Stimulated activated CD8-positive, alpha-beta memory T cell treated with anti-CD3 and anti-CD28 coated beads, Interleukin-7, amount 100 ng/mL, for 48 hours (primary cell): ENCODE data around the gene PBX4.

Experiments
- DNase-seq, 2 donors: peaks; one replicate each; pipeline ENCODE4 v3.0.0-alpha.2; 2020; ENCODE audit warnings: low read depth in 1 of 2; ENCODE audit errors: extremely low read depth in 1 of 2

The PBX4 gene

DNA sequence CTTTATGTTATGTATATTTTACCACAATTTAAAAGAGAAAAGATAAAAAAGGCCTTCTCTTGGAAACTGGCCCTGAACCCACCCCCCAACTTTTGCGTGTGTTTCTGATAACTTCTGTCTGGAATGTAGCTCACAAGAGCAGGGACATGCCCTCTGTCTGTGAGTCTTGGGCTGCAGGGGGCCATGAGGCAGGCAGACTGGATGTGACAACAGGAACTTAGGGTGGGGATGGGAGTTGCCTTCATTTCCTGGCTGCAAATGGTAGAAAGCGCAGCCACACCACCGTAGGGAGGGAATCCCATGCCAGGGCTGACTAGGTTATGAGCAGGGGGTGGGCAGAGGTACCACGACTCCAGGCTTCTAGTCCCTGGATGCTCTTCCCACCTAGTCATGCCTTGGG, 58.6 kb downstream of the PBX4 start:
- DNase-seq: no peak

DNA sequence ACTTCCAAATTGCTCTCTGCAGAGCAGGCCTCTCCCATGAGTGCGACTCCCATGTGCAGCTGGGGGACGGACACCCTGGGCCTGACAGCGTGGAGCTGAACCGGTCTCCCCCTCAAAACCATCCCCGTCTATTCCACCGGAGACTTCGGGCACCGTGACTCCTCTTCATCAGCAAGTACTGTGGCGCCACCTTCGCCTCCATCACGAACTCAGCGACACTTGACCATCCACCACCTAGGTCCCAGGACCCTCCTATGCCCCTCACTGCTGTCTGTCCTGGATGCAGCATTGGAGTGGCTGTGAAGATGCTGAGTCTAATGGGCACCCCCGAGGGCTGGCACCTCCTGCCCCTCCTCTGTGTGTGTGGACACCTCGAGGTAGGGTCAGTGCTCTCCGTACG, 59.9 kb downstream of the PBX4 start:
- DNase-seq: no peak

- DNase-seq: no peak
Observed at GRCh38 chr19:19558055-19558454, 60.4 kb downstream of the PBX4 start.

- DNase-seq: peak; percentile 37 to 39
Observed at GRCh38 chr19:19554074-19555023, 64.1 kb downstream of the PBX4 start.

- DNase-seq: no peak
Observed at GRCh38 chr19:19553670-19554069, 64.8 kb downstream of the PBX4 start.

- DNase-seq: no peak
Observed at GRCh38 chr19:19552798-19553197, 65.7 kb downstream of the PBX4 start.

- no peak for DNase-seq
Observed at GRCh38 chr19:19551853-19552192, 66.7 kb downstream of the PBX4 start.

DNA sequence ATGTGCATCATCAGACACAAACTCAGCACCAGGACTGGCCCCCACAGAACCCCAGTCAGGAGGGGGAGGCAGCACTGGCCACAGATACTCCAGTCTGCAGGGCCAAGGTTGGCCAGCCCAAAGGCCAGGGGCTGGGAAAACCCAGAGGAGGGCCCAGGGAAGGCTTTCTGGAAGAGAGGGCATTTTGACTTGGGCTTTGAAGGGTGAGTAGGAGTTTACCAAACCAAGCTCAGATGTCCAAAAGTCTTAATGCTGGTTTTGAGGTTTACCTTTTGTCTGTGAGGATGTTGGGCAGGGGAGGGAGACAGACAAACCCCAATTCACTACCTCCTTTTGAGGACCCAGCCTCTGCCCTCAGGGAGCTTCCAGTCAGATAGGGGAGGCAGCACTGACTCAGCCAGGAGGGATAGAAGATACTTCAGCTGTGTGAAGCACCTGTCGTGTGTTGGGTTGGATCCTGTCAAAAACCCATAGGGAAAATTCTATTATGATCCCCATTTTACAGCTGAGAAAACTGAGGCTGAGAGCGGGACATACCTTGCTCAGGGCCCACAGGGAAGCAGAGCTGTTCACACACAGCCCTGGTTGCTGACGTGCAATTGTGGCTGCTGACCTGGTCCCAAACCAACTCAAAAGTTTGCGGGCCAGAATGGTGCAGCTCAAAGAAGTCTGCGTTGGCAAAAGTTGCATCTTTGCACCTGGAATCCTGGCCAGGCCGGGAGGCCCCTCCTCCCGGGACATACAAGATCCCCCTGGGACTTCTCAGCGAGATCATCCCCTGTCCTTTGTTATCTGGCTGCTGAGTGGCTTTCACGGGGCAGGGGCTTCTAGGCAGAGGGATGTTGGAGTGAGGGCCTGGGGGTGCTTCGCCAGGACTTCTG, 67.3 kb downstream of the PBX4 start:
- no peak for DNase-seq

- no peak for DNase-seq
Observed at GRCh38 chr19:19550485-19550929, 68.0 kb downstream of the PBX4 start.

- no peak for DNase-seq
Observed at GRCh38 chr19:19549804-19550464, 68.6 kb downstream of the PBX4 start.

DNA sequence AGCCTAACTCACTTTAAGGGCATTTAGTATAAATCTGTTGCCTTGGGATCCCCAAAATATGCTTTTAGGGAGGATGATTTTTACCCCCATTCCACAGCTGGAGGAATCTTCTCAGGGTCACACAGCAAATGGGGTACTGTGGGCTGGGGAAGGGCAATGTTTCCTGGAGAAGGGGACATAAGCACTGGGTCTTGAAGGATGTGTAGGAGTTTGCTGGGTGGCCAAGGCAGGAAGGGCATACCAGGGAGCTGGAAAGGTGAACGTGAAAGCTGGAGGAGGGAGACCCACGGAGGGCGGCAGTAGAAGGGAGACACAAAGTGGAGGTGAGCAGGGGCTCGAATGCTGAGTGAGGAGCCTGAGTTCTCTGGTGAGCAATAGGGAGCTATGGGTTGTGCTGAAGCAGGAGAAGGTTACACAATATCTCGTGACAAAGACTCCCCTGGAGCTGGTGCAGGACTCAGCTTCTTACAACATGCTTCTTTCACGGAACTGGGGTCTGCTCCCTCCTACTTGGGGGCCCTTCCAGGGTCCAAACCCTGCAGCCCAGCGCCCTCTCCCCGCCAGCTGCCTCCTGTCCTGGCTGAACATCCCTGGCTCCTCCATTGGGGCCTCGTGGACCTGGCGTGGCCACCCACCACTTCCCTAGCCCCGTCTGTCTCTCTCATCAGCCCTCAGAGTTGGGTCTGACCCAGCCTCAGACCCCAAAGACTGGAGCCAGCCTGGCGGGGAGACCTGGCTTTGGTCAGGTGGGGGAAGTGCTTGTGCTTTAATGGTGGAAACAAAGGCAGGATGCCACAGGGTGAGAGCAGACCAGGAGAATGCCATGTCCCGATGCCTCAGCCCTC, 69.3 kb downstream of the PBX4 start:
- DNase-seq: no peak

GRCh38 chr19:19547674-19548336, 70.7 kb downstream of the PBX4 start:
- no peak for DNase-seq

DNA sequence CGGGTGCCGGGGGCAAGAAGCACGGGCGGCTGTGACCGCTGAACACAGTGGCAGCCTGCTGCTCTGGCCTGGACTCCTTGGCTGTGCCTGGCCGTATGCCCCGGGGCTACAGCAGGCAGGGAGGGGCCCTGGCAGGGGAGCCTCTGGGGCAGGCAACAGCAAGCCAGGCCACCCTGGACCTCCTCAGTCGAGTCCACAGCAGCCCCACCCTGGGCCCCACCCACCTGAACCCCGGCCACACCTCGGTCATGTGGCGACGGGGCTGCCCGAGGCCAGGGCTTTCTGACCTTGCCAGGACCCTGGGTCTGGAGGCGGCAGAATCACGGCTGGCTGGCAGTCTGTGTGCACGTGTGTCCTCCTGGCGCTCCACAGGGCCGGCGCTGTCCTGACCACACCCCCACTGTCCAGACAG, 71.7 kb downstream of the PBX4 start:
- DNase-seq: no peak

GRCh38 chr19:19545707-19546106, 72.8 kb downstream of the PBX4 start:
- no peak for DNase-seq

GRCh38 chr19:19544954-19545591, 73.4 kb downstream of the PBX4 start:
- DNase-seq: no peak

GRCh38 chr19:19544257-19544953, 74.1 kb downstream of the PBX4 start:
- DNase-seq: no peak

GRCh38 chr19:19543640-19544039, 74.8 kb downstream of the PBX4 start:
- no peak for DNase-seq

DNA sequence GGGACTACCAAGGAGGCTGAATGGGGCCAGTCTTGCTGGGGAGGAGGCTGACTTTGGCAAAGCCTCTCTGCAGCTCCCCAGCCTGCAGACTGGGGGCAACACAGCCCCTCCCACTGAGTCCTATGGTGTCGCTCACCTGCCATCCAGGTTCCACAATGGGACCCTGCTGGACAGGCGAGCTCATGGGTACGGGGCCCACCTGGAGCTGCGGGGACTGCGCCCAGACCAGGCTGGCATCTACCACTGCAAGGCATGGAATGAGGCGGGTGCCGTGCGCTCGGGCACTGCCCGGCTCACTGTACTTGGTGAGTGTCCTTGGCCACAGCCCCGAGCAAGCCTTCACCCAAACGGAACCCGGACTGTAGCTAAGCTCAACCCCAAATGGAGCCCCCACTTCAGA, 75.4 kb downstream of the PBX4 start:
- DNase-seq: no peak

GRCh38 chr19:19542507-19542906, 76.0 kb downstream of the PBX4 start:
- no peak for DNase-seq
